Transverse colon (tissue), 4 donors: ENCODE results near the gene FCRL6. TPM values are rescaled to one million over a fixed set of nuclear protein-coding genes. Genes with fewer than 3 reads are reported as not detected.

ENCODE experiments used
- DNase-seq: peaks from one replicate; pipeline ENCODE4 v3.0.0-alpha.2; 2019
- H3K27ac ChIP-seq, 4 donors: fragments of 200-600 bp; sonication (generic); 2 replicates each; pipeline ENCODE4 v1.5.1; 2016 to 2018; ENCODE audit warnings: inconsistent platforms in 4 of 4
- H3K27me3 ChIP-seq: fragments of 200-600 bp; sonication (generic); 2 replicates; pipeline ENCODE4 v1.5.1; 2017; ENCODE audit warnings: inconsistent platforms
- H3K36me3 ChIP-seq, 4 donors: fragments of 200-600 bp; sonication (generic); 2 replicates each; pipeline ENCODE4 v1.5.1; 2017 to 2019; ENCODE audit warnings: inconsistent platforms in 4 of 4
- H3K4me1 ChIP-seq, 4 donors: fragments of 200-600 bp; sonication (generic); 2 replicates each; pipeline ENCODE4 v1.5.1; 2017 to 2020; ENCODE audit warnings: inconsistent platforms in 4 of 4
- H3K4me3 ChIP-seq, 4 donors: fragments of 200-600 bp; sonication (generic); 1 replicate in 1 of 4; 2 replicates in 3 of 4; pipeline versions ENCODE4 v1.5.1 to v1.6.1; 2017 to 2019; ENCODE audit warnings: inconsistent platforms in 4 of 4
- H3K9me3 ChIP-seq, 2 donors: fragments of 200-600 bp; sonication (generic); 2 replicates each; pipeline ENCODE4 v1.5.1; 2017 to 2019; ENCODE audit warnings: inconsistent platforms in 2 of 2
- CTCF ChIP-seq, 5 experiments: fragments of 200-600 bp in 3 of 5; fragments of 450-650 bp in 2 of 5; sonication (generic) in 3 of 5; IDR thresholded peaks; 1 replicate in 2 of 5; 2 replicates in 3 of 5; pipeline ENCODE4 v1.5.1; 2016 to 2017; ENCODE audit warnings: antibody characterized with exemption in 5 of 5, inconsistent platforms in 3 of 5, mild to moderate bottlenecking in 2 of 5, moderate library complexity in 1 of 5
- EP300 ChIP-seq: sonication (generic); formaldehyde crosslinking; IDR thresholded peaks from one replicate; pipeline ENCODE4 v1.6.1; 2017; ENCODE audit warnings: antibody characterized with exemption, low read depth
- POLR2A ChIP-seq: fragments of 450-650 bp; IDR thresholded peaks from one replicate; pipeline ENCODE4 v1.6.1; 2016; ENCODE audit warnings: antibody characterized with exemption, mild to moderate bottlenecking, moderate library complexity
- POLR2AphosphoS5 ChIP-seq, 3 donors: sonication (generic); formaldehyde crosslinking; IDR thresholded peaks; one replicate each; pipeline ENCODE4 v1.6.1; 2016; ENCODE audit warnings: antibody characterized with exemption in 3 of 3
- WGBS, 2 donors: methylation state at CpG; one replicate each; pipeline ENCODE4 v1.1.5; 2018; ENCODE audit warnings: low coverage in 1 of 2; 5-methylcytosine and 5-hydroxymethylcytosine counted together
- in situ Hi-C, 4 donors: fragments of 200-750 bp; cut with MboI; loops; one replicate each; pipeline versions ENCODE4 v1.15.0 to v1.15.1; 2017; ENCODE audit warnings: low sequenced_read_pairs in 3 of 4, low pct_ligation_motif_present in 1 of 4, low pct_unique_long_range_greater_than_20kb in 1 of 4
- intact Hi-C: fragments of 100-400 bp; cut with DNase I; formaldehyde crosslinking; loops from one replicate; pipeline ENCODE4 v1.15.1; 2023; ENCODE audit warnings: low total_unique reads
- total RNA-seq, 4 donors: library from RNA; depleted of rRNA; stranded (reverse); fragments of >200 nt; gene quantifications; one replicate each; pipeline ENCODE4 v1.1.0, GENCODE V29; 2016

The FCRL6 gene
- total RNA-seq, 4 donors from 2014 or later = 0.55 to 1.4 TPM; not detected in 2

GRCh38 chr1:159799446-159799985, 2.6 kb upstream of the FCRL6 start:
- no peak for TF ChIP-seq CTCF (IDR thresholded peaks at IDR 0.05)
- no peak overlapping the region for H3K4me3 ChIP-seq
- peaks cover 0 to 2% (median 0%) of the 10 kb centered on the region in 4 donors for H3K4me1 ChIP-seq
- no peaks in the 10 kb centered on the region for H3K36me3 ChIP-seq
- H3K27me3 ChIP-seq = peaks cover 3% of the 10 kb centered on the region
- DNase-seq = no peak
- intact Hi-C loops = loop anchor here (5.0 kb wide), 1 partner anchor 93 kb away; no protein-coding TSS in a partner anchor
- H3K27ac ChIP-seq = no peak overlapping the region
- in situ Hi-C loops = loop anchor here (5.0 to 25.0 kb wide), 3 partner anchors 93 to 213 kb away; no protein-coding TSS in a partner anchor
- no peaks in the 10 kb centered on the region for H3K9me3 ChIP-seq
- WGBS, 2 donors = 75 to 93% methylated on average over 1 to 4 of the region's 4 CpGs

GRCh38 chr1:159800177-159800930, 1.8 kb upstream of the FCRL6 start:
- Histone ChIP-seq H3K27me3 (peaks cover 3% of the 10 kb centered on the region), H3K4me1 (peaks cover 0 to 2% (median 0%) of the 10 kb centered on the region in 4 donors), H3K27ac (no peak overlapping the region), H3K9me3 (no peaks in the 10 kb centered on the region), H3K4me3 (no peak overlapping the region), H3K36me3 (no peaks in the 10 kb centered on the region)
- in situ Hi-C loops (no loop called here), intact Hi-C loops (no loop called here)
- DNase-seq = no peak
- TF ChIP-seq POLR2A (no peak), EP300 (no peak), POLR2AphosphoS5 (IDR thresholded peaks at IDR 0.05) (no peak), CTCF (IDR thresholded peaks at IDR 0.05) (no peak)
- 53 to 78% methylated on average over 3 to 8 of the region's 8 CpGs for WGBS, 2 donors

- Histone ChIP-seq H3K4me3 (no peak overlapping the region), H3K27me3 (no peaks in the 10 kb centered on the region), H3K36me3 (no peaks in the 10 kb centered on the region), H3K4me1 (no peaks in the 10 kb centered on the region), H3K9me3 (no peaks in the 10 kb centered on the region), H3K27ac (no peak overlapping the region)
- WGBS, 2 donors = 78 to 80% methylated on average over 4 to 7 of the region's 7 CpGs
- TF ChIP-seq EP300 = no peak
- TF ChIP-seq CTCF (IDR thresholded peaks at IDR 0.05) = no peak
- TF ChIP-seq POLR2AphosphoS5 (IDR thresholded peaks at IDR 0.05) = no peak
- TF ChIP-seq POLR2A = no peak
- intact Hi-C loops (no loop called here), in situ Hi-C loops (no loop called here)
- DNase-seq = no peak
These were observed 2.0 kb downstream of the FCRL6 start for GRCh38 chr1:159803956-159804689.

- no peaks in the 10 kb centered on the region for H3K4me1 ChIP-seq
- TF ChIP-seq POLR2A = no peak
- no peak for TF ChIP-seq CTCF (IDR thresholded peaks at IDR 0.05)
- TF ChIP-seq EP300 = no peak
- no peak for TF ChIP-seq POLR2AphosphoS5 (IDR thresholded peaks at IDR 0.05)
- H3K27ac ChIP-seq = no peak overlapping the region
- WGBS, 2 donors = 75 to 88% methylated on average over 2 of the region's 2 CpGs
- in situ Hi-C loops = no loop called here
- no peak overlapping the region for H3K4me3 ChIP-seq
- intact Hi-C loops = no loop called here
- no peaks in the 10 kb centered on the region for H3K9me3 ChIP-seq
- H3K27me3 ChIP-seq = no peaks in the 10 kb centered on the region
- H3K36me3 ChIP-seq = no peaks in the 10 kb centered on the region
- DNase-seq = no peak
These were observed 2.8 kb downstream of the FCRL6 start for GRCh38 chr1:159804924-159805323.
